RWPE2 (cell line): Measurements from ENCODE around the gene RAB11A.
A peak's percentile ranks its signal among the peaks of the same experiment; 100 is the strongest.

Experiments
- ATAC-seq: fragments of 200-7000 bp; cut with Tn5 transposase; 3 replicates; pipeline ENCODE4 v1.9.1; 2021; ENCODE audit warnings: low read depth
- DNase-seq: peaks from one replicate; pipeline ENCODE4 v3.0.0-alpha.2; 2020; ENCODE audit warnings: low spot score
- H3K27ac ChIP-seq: fragments of 450-650 bp; 2 replicates; pipeline ENCODE4 v1.5.1; 2017; ENCODE audit warnings: mild to moderate bottlenecking; ENCODE audit not compliant: poor library complexity, severe bottlenecking
- H3K27me3 ChIP-seq: fragments of 250-450 bp; sonication (Bioruptor Pico); 2 replicates; pipeline ENCODE4 v1.5.1; 2021; ENCODE audit warnings: mild to moderate bottlenecking, moderate library complexity; ENCODE audit not compliant: insufficient read depth, poor library complexity, severe bottlenecking
- H3K36me3 ChIP-seq: fragments of 250-450 bp; sonication (Bioruptor Pico); 2 replicates; pipeline ENCODE4 v1.5.1; 2020; ENCODE audit warnings: low read depth, mild to moderate bottlenecking, moderate library complexity
- H3K4me1 ChIP-seq: fragments of 250-450 bp; sonication (Bioruptor Pico); 2 replicates; pipeline ENCODE4 v1.5.1; 2021; ENCODE audit warnings: mild to moderate bottlenecking, moderate library complexity; ENCODE audit not compliant: insufficient read depth, poor library complexity, severe bottlenecking
- H3K4me3 ChIP-seq: fragments of 250-450 bp; sonication (Bioruptor Pico); 2 replicates; pipeline ENCODE4 v1.5.1; 2021; ENCODE audit warnings: mild to moderate bottlenecking, moderate library complexity; ENCODE audit not compliant: severe bottlenecking
- H3K9me3 ChIP-seq: fragments of 250-450 bp; sonication (Bioruptor Pico); 2 replicates; pipeline ENCODE4 v1.5.1; 2021; ENCODE audit warnings: mild to moderate bottlenecking, moderate library complexity; ENCODE audit not compliant: severe bottlenecking
- TF ChIP-seq, protein P1 (sequence below): fragments of 450-650 bp; IDR thresholded peaks from one replicate; pipeline ENCODE4 v1.5.1; 2017; ENCODE audit warnings: mild to moderate bottlenecking, moderate library complexity; ENCODE audit not compliant: poor library complexity, severe bottlenecking

The RAB11A gene

DNA sequence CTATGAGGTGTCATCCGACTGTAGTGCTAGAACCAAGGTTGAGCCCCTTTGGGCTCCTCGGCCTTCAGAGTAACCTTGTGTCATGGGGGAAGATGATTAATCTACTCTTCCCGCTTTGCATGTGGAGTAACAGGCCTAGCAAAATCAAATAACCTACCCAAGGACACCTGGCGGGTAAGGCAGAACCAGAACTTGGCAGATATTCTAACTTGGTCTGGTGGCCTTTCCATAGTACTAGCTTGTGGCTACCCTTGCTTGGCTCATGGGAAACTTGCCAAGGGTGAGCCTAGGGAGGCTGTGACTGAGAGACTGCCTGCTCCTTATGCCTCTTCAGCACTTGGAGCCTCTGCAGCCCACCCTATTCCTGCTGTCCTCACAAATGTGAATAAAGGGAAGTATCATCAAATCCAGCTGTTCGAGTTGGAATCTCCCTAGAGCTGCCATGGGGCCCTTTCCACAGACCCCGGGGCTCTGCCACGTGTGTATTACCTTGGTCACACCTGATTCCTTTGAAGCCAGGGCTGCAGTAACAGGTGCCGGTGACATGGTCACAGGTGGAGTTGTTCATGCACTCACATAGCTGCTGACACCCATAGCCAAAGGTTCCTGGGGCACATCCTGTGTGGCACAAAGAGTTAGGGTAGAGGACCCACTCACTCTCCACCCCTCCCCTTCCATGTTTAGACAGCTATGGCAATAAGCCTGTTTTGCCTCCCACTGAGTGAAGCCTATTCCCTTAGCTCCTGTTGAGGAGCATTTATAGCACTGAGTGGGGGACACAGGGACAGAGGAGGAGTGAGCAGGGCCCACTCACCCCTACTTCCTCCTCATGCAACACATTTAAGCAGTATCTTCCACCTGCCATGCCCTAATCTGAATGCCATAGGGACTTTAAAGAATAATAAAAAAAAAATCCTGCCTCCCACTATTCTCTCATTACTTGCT lies 46.0 kb downstream of the RAB11A start:
- H3K36me3 ChIP-seq: no peaks in the 10 kb centered on the region
- ATAC-seq (no peak), DNase-seq (peak; percentile 42)
- no peak overlapping the region for H3K27ac ChIP-seq
- TF ChIP-seq, protein P1, sequence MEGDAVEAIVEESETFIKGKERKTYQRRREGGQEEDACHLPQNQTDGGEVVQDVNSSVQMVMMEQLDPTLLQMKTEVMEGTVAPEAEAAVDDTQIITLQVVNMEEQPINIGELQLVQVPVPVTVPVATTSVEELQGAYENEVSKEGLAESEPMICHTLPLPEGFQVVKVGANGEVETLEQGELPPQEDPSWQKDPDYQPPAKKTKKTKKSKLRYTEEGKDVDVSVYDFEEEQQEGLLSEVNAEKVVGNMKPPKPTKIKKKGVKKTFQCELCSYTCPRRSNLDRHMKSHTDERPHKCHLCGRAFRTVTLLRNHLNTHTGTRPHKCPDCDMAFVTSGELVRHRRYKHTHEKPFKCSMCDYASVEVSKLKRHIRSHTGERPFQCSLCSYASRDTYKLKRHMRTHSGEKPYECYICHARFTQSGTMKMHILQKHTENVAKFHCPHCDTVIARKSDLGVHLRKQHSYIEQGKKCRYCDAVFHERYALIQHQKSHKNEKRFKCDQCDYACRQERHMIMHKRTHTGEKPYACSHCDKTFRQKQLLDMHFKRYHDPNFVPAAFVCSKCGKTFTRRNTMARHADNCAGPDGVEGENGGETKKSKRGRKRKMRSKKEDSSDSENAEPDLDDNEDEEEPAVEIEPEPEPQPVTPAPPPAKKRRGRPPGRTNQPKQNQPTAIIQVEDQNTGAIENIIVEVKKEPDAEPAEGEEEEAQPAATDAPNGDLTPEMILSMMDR: no peak
- H3K9me3 ChIP-seq: no peaks in the 10 kb centered on the region
- no peaks in the 10 kb centered on the region for H3K27me3 ChIP-seq
- no peaks in the 10 kb centered on the region for H3K4me1 ChIP-seq
- H3K4me3 ChIP-seq: no peak overlapping the region

DNA sequence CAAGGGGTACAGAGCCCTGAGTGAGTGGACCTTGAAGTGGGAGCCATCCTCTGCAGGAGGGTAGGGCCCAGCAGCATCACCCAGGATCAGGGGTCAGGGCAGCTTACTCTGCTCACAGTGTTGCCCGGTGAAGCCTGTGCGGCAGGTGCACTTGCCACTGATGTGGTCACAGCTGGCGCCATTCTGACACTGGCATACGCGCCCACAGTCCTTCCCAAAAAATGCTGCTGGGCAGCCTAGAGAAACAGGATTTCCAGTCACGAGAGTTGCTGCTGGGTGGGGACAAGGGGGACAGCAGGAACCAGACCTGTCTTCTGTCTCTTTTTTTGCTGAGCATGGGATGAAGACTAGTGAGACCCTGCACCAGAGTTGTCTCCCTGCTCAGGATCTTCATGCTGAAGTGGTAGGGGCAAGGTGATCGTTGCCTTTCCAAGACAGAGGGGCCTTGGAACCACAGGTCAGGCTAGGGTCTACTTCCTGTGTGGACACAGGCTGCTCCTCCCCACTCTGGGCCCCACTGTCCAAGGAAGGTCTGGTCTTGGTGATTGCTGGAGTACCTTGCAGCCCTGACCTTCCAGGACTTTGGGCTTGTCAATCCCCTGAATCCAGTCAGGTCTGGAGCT lies 46.9 kb downstream of the RAB11A start:
- no peak; the same call in 2 of the 3 replicates for ATAC-seq
- H3K4me1 ChIP-seq: no peaks in the 10 kb centered on the region
- TF ChIP-seq, protein P1: no peak
- no peaks in the 10 kb centered on the region for H3K9me3 ChIP-seq
- H3K4me3 ChIP-seq: no peak overlapping the region
- no peak overlapping the region for H3K27ac ChIP-seq
- peak; percentile 62 for DNase-seq
- H3K27me3 ChIP-seq: no peaks in the 10 kb centered on the region
- no peaks in the 10 kb centered on the region for H3K36me3 ChIP-seq

DNA sequence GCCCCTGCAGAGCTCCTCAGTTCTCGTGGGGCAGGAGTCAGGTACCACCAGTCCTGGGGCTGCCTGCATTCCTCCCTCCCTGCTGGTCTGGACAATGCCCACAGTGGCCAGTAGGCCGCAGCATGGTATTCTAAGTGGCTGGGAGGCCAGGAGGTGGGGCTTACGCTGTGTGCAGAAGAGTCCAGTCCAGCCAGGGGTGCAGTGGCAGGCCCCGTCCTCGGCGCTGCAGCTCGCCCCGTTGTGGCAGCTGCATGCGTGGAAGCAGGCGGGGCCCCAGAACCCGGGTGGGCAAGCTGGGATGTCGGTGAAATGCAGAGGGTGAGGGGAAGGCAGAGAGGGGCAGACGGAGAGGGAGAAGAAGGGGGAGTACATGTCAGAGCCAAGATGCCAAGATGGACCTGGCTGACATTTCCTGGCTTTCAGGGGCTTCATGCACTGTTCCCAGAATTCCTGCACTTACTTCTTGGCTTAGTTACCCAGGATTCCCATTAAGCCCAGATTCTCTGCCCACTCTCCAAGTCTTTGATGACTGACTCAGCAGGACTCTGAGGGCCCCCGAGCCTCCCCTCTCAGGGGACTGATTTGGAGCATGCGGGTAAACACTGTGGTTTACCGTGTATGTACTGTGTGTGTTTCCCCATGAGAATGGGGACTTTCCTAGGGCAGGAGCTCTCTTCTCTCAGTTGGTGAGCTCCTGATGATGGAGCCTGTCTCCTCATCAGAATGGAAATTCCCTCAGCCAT lies 47.5 kb downstream of the RAB11A start:
- Histone ChIP-seq H3K36me3 (no peaks in the 10 kb centered on the region), H3K9me3 (no peaks in the 10 kb centered on the region), H3K4me3 (no peak overlapping the region), H3K27me3 (no peaks in the 10 kb centered on the region), H3K4me1 (no peaks in the 10 kb centered on the region), H3K27ac (no peak overlapping the region)
- TF ChIP-seq, protein P1: peak; percentile 73
- peak; percentile 82 for ATAC-seq
- peak; percentile 70 for DNase-seq

DNA sequence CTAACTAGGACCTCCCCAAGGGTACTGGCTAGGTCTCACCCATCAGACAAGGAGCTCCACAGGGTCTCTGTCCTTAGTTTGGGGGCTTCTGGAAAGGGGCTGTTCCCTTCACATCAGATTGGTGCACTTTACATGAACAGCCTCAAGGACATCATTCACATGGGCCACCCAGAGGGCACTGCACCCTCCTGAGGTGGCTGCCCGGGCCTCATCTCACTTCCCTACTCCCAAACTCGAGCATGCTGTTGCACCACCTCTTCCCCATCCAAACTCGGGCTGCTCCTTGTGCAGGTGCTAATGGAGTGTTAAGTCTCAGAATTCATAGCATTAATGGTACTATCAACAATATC lies 48.1 kb downstream of the RAB11A start:
- no peaks in the 10 kb centered on the region for H3K4me1 ChIP-seq
- no peaks in the 10 kb centered on the region for H3K36me3 ChIP-seq
- H3K27me3 ChIP-seq: no peaks in the 10 kb centered on the region

More for the DNA sequence above, 48.1 kb downstream of the RAB11A start:
- TF ChIP-seq, protein P1: no peak
- DNase-seq (peak; percentile 46), ATAC-seq (no peak)
- Histone ChIP-seq H3K27ac (no peak overlapping the region), H3K4me3 (no peak overlapping the region), H3K9me3 (no peaks in the 10 kb centered on the region)
